Lower leg skin (tissue), 4 donors: ENCODE results near the gene SERPINE2. TPM values are rescaled to one million over a fixed set of nuclear protein-coding genes. Genes with fewer than 3 reads are reported as not detected.
"Not testable (repeated sequence)": the region's sequence is repeated elsewhere in the genome, so short reads cannot be mapped to it uniquely, and the experiment has no call there.

Experiments used
- DNase-seq, 2 donors: peaks; one replicate each; pipeline ENCODE4 v3.0.0-alpha.2; 2019; ENCODE audit warnings: low spot score in 2 of 2
- H3K4me3 ChIP-seq: fragments of 200-600 bp; sonication (generic); 2 replicates; pipeline ENCODE4 v1.5.1; 2017; ENCODE audit warnings: mild to moderate bottlenecking, low read depth; ENCODE audit not compliant: poor library complexity, severe bottlenecking
- CTCF ChIP-seq, 3 donors: fragments of 450-650 bp; IDR thresholded peaks; one replicate each; pipeline ENCODE4 v1.5.1; 2016; ENCODE audit warnings: antibody characterized with exemption in 3 of 3, mild to moderate bottlenecking in 3 of 3, moderate library complexity in 2 of 3
- POLR2A ChIP-seq, 2 donors: fragments of 450-650 bp; IDR thresholded peaks; one replicate each; pipeline ENCODE4 v1.6.1; 2016 to 2017; ENCODE audit warnings: antibody characterized with exemption in 2 of 2, mild to moderate bottlenecking in 1 of 2, moderate library complexity in 1 of 2
- WGBS, 2 donors: methylation state at CpG; one replicate each; pipeline ENCODE4 v1.1.5; 2018; 5-methylcytosine and 5-hydroxymethylcytosine counted together
- intact Hi-C: fragments of 100-400 bp; cut with DNase I; formaldehyde crosslinking; loops from one replicate; pipeline ENCODE4 v1.15.0; 2023; ENCODE audit warnings: low total_unique reads
- total RNA-seq, 4 donors: library from RNA; depleted of rRNA; stranded (reverse); fragments of >200 nt; gene quantifications; one replicate each; pipeline ENCODE4 v1.1.0, GENCODE V29; 2016

SERPINE2 gene
- total RNA-seq, 4 donors from 2014 or later: 1.8 to 11.5 (median 4.7) TPM

GRCh38 chr2:223944166-223944702 lies 94.9 kb downstream of the SERPINE2 start:
- peak in 1 of 2 donors; percentile 89 for DNase-seq

DNA sequence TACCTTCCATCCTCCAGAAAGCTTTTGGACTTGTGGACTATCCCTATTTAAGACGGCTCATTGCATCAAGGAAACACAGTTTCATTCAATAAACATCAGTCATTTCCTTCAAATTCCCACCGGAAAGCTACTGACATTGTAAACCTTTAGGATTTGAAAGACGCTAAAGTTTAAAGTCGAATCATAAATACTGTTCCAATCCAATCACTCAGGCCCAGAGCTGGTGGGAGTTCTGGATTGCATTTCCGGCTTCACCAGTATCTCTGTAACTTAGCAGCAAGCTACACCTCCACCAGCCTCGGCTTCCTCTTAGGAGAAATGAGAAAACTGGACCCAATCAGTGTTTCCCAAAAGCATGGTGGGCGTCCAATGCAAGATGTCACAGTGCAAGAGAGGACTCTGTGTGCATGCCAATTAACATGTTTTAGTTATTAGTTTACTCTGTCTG lies 95.5 kb downstream of the SERPINE2 start:
- WGBS, 2 donors: 11 to 17% methylated on average over 7 of the region's 7 CpGs
- DNase-seq: no peak
- TF ChIP-seq CTCF (IDR thresholded peaks at IDR 0.05) (no peak), POLR2A (IDR thresholded peaks at IDR 0.05) (no peak)
- intact Hi-C loops: no loop called here
- no peak overlapping the region for H3K4me3 ChIP-seq

More at GRCh38 chr2:223944166-223944702, 94.9 kb downstream of the SERPINE2 start:
- WGBS, 2 donors: 0% methylated on average over 40 to 45 of the region's 46 CpGs
- intact Hi-C loops: no loop called here
- H3K4me3 ChIP-seq: peak overlapping the region; percentile 93
- TF ChIP-seq CTCF (IDR thresholded peaks at IDR 0.05): no peak
- TF ChIP-seq POLR2A (IDR thresholded peaks at IDR 0.05): no peak

DNA sequence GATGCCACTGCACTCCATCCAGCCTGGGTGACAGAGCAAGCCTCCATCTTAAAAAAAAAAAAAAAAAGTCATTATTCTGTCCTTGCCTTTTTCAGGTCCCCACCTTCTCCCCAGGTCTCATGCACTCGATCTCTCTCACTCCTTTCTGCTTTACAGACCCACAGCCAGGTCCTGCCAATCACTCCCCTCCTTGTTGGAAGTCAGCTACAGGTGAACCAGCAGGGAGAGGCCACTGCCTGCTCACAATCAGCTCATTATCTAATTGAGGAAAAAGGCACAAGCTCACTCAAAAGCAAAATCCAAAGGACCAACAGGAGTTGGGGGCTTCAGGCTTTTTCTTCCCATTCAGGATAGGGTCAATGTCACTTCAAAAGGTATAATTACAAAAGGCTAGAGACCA lies 96.0 kb downstream of the SERPINE2 start:
- intact Hi-C loops: no loop called here
- DNase-seq: no peak
- TF ChIP-seq POLR2A (IDR thresholded peaks at IDR 0.05) (no peak), CTCF (IDR thresholded peaks at IDR 0.05) (no peak)
- H3K4me3 ChIP-seq: no peak overlapping the region
- 59 to 71% methylated on average over 1 of the region's 1 CpG for WGBS, 2 donors

- no peak for TF ChIP-seq POLR2A (IDR thresholded peaks at IDR 0.05)
- no peak for TF ChIP-seq CTCF (IDR thresholded peaks at IDR 0.05)
- intact Hi-C loops: no loop called here
- DNase-seq: no peak
- no peak overlapping the region for H3K4me3 ChIP-seq
- 56 to 61% methylated on average over 12 of the region's 12 CpGs for WGBS, 2 donors
These were observed 97.4 kb downstream of the SERPINE2 start for GRCh38 chr2:223941579-223942277.

GRCh38 chr2:223939438-223939837 lies 99.6 kb downstream of the SERPINE2 start:
- DNase-seq, intact Hi-C loops, H3K4me3 ChIP-seq: not testable (repeated sequence)
- 48 to 56% methylated on average over 2 of the region's 2 CpGs for WGBS, 2 donors

- intact Hi-C loops: no loop called here
- no peak for TF ChIP-seq POLR2A (IDR thresholded peaks at IDR 0.05)
- no peak for TF ChIP-seq CTCF (IDR thresholded peaks at IDR 0.05)
- no peak overlapping the region for H3K4me3 ChIP-seq
- DNase-seq: no peak
- WGBS, 2 donors: 0 to 3% methylated on average over 1 of the region's 1 CpG
These were observed 101.6 kb downstream of the SERPINE2 start for GRCh38 chr2:223937535-223937934.
